ENCODE measurements around the gene TMED7. TPM values are rescaled to one million over a fixed set of nuclear protein-coding genes. Genes with fewer than 3 reads are reported as not detected.

Gene TMED7
- total and polyA plus RNA-seq, 2 of the 8 experiments (the other 6 are each of a cell fraction or from before 2014, with no cell fraction given) = 43.8 to 75.2 TPM

GRCh38 chr5:115584501-115584900, 41.3 kb downstream of the TMED7 start (continued):
- TF ChIP-seq, protein P1, sequence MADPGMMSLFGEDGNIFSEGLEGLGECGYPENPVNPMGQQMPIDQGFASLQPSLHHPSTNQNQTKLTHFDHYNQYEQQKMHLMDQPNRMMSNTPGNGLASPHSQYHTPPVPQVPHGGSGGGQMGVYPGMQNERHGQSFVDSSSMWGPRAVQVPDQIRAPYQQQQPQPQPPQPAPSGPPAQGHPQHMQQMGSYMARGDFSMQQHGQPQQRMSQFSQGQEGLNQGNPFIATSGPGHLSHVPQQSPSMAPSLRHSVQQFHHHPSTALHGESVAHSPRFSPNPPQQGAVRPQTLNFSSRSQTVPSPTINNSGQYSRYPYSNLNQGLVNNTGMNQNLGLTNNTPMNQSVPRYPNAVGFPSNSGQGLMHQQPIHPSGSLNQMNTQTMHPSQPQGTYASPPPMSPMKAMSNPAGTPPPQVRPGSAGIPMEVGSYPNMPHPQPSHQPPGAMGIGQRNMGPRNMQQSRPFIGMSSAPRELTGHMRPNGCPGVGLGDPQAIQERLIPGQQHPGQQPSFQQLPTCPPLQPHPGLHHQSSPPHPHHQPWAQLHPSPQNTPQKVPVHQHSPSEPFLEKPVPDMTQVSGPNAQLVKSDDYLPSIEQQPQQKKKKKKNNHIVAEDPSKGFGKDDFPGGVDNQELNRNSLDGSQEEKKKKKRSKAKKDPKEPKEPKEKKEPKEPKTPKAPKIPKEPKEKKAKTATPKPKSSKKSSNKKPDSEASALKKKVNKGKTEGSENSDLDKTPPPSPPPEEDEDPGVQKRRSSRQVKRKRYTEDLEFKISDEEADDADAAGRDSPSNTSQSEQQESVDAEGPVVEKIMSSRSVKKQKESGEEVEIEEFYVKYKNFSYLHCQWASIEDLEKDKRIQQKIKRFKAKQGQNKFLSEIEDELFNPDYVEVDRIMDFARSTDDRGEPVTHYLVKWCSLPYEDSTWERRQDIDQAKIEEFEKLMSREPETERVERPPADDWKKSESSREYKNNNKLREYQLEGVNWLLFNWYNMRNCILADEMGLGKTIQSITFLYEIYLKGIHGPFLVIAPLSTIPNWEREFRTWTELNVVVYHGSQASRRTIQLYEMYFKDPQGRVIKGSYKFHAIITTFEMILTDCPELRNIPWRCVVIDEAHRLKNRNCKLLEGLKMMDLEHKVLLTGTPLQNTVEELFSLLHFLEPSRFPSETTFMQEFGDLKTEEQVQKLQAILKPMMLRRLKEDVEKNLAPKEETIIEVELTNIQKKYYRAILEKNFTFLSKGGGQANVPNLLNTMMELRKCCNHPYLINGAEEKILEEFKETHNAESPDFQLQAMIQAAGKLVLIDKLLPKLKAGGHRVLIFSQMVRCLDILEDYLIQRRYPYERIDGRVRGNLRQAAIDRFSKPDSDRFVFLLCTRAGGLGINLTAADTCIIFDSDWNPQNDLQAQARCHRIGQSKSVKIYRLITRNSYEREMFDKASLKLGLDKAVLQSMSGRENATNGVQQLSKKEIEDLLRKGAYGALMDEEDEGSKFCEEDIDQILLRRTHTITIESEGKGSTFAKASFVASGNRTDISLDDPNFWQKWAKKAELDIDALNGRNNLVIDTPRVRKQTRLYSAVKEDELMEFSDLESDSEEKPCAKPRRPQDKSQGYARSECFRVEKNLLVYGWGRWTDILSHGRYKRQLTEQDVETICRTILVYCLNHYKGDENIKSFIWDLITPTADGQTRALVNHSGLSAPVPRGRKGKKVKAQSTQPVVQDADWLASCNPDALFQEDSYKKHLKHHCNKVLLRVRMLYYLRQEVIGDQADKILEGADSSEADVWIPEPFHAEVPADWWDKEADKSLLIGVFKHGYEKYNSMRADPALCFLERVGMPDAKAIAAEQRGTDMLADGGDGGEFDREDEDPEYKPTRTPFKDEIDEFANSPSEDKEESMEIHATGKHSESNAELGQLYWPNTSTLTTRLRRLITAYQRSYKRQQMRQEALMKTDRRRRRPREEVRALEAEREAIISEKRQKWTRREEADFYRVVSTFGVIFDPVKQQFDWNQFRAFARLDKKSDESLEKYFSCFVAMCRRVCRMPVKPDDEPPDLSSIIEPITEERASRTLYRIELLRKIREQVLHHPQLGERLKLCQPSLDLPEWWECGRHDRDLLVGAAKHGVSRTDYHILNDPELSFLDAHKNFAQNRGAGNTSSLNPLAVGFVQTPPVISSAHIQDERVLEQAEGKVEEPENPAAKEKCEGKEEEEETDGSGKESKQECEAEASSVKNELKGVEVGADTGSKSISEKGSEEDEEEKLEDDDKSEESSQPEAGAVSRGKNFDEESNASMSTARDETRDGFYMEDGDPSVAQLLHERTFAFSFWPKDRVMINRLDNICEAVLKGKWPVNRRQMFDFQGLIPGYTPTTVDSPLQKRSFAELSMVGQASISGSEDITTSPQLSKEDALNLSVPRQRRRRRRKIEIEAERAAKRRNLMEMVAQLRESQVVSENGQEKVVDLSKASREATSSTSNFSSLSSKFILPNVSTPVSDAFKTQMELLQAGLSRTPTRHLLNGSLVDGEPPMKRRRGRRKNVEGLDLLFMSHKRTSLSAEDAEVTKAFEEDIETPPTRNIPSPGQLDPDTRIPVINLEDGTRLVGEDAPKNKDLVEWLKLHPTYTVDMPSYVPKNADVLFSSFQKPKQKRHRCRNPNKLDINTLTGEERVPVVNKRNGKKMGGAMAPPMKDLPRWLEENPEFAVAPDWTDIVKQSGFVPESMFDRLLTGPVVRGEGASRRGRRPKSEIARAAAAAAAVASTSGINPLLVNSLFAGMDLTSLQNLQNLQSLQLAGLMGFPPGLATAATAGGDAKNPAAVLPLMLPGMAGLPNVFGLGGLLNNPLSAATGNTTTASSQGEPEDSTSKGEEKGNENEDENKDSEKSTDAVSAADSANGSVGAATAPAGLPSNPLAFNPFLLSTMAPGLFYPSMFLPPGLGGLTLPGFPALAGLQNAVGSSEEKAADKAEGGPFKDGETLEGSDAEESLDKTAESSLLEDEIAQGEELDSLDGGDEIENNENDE (IDR thresholded peaks at IDR 0.05; ENCODE audit: insufficient replicate concordance, low read length) = no peak
- TF ChIP-seq KDM5A (IDR thresholded peaks at IDR 0.05; ENCODE audit: low read length) (no peak), CBX5 (IDR thresholded peaks at IDR 0.05; ENCODE audit: low read depth, low read length) (no peak), JUND (IDR thresholded peaks at IDR 0.05; ENCODE audit: low read length) (no peak), RXRA (IDR thresholded peaks at IDR 0.05; ENCODE audit: insufficient read depth, low read depth, low read length) (no peak), SRF (IDR thresholded peaks at IDR 0.05; ENCODE audit: low read depth, low read length) (no peak)
- TF ChIP-seq, protein P2, sequence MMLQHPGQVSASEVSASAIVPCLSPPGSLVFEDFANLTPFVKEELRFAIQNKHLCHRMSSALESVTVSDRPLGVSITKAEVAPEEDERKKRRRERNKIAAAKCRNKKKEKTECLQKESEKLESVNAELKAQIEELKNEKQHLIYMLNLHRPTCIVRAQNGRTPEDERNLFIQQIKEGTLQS (IDR thresholded peaks at IDR 0.05; ENCODE audit: insufficient read depth, low read depth, low read length) = no peak
